A549 (cell line): ENCODE results near the gene UBTD1.

Source experiments
- CTCF ChIP-seq: fragments of >200 bp; sonication (Bioruptor Twin); formaldehyde crosslinking; IDR thresholded peaks from 3 replicates; pipeline ENCODE4 v1.5.1; 2016
- KDM1A ChIP-seq: fragments of 200-600 bp; sonication (generic); IDR thresholded peaks from 2 replicates; pipeline ENCODE4 v1.6.1; 2016; ENCODE audit warnings: low read depth, mild to moderate bottlenecking
- MAFK ChIP-seq: fragments of 450-650 bp; IDR thresholded peaks from 2 replicates; pipeline ENCODE4 v1.6.1; 2014; ENCODE audit not compliant: partially characterized antibody
- MYC ChIP-seq: IDR thresholded peaks from 2 replicates; pipeline ENCODE4 v1.6.1; 2012; ENCODE audit warnings: mild to moderate bottlenecking, inconsistent platforms, low read length, improper control_type of control experiment, borderline replicate concordance
- PHF8 ChIP-seq: fragments of 200-600 bp; sonication (generic); IDR thresholded peaks from 2 replicates; pipeline ENCODE4 v1.6.1; 2016; ENCODE audit warnings: low read depth, mild to moderate bottlenecking, antibody characterized with exemption, moderate library complexity, borderline replicate concordance
- POLR2A ChIP-seq: IDR thresholded peaks from 2 replicates; pipeline ENCODE4 v1.6.1; 2012; ENCODE audit warnings: mild to moderate bottlenecking, low read length
- POLR2AphosphoS2 ChIP-seq: conservative IDR thresholded peaks from 2 replicates; pipeline ENCODE4 v1.6.1; 2012; ENCODE audit warnings: low read length, improper control_type of control experiment, inconsistent platforms

- no peak for TF ChIP-seq CTCF
- no peak for TF ChIP-seq POLR2A
- TF ChIP-seq POLR2AphosphoS2: no peak
- no peak for TF ChIP-seq MAFK
- TF ChIP-seq KDM1A: no peak
- no peak for TF ChIP-seq PHF8
- TF ChIP-seq MYC: no peak
Observed at GRCh38 chr10:97570146-97570788, 71.5 kb downstream of the UBTD1 start.
